IPS DF 6.9 (cell line): ENCODE results near the gene AATK.

Source experiments
- DNase-seq: peaks from one replicate; pipeline ENCODE4 v3.0.0-alpha.2; 2013; ENCODE audit warnings: low read depth, low spot score
- H3K27ac ChIP-seq: one replicate; pipeline ENCODE4 v1.5.1; 2013; ENCODE audit warnings: low read length, control low read depth
- H3K27me3 ChIP-seq: 2 replicates; pipeline ENCODE4 v1.6.1; 2013; ENCODE audit warnings: mild to moderate bottlenecking, low read length; ENCODE audit not compliant: control insufficient read depth, insufficient read depth
- H3K36me3 ChIP-seq: 2 replicates; pipeline ENCODE4 v1.6.1; 2013; ENCODE audit warnings: low read length; ENCODE audit not compliant: control insufficient read depth, insufficient read depth
- H3K4me1 ChIP-seq: 2 replicates; pipeline ENCODE4 v1.6.1; 2013; ENCODE audit warnings: low read length; ENCODE audit not compliant: control insufficient read depth, insufficient read depth
- H3K4me3 ChIP-seq: 2 replicates; pipeline ENCODE4 v1.5.1; 2013; ENCODE audit warnings: mild to moderate bottlenecking, low read length
- H3K9me3 ChIP-seq: 2 replicates; pipeline ENCODE4 v1.6.1; 2013; ENCODE audit warnings: low read length, inconsistent platforms; ENCODE audit not compliant: control insufficient read depth, insufficient read depth
- WGBS: extraction: QIAGEN DNeasy Blood & Tissue Kit; methylation state at CpG from one replicate; pipeline ENCODE4 v1.1.7; 2013; ENCODE audit warnings: mixed read lengths, missing lambda C conversion rate; ENCODE audit not compliant: insufficient read length, insufficient coverage; 5-methylcytosine and 5-hydroxymethylcytosine counted together

AATK gene

GRCh38 chr17:81195941-81196495, 30.0 kb upstream of the AATK start:
- DNase-seq: no peak
- no peak overlapping the region for H3K27ac ChIP-seq
- peaks cover 33% of the 10 kb centered on the region for H3K36me3 ChIP-seq
- no peaks in the 10 kb centered on the region for H3K27me3 ChIP-seq
- no peak overlapping the region for H3K4me3 ChIP-seq
- no peaks in the 10 kb centered on the region for H3K4me1 ChIP-seq
- no CpG with 5 or more reads among the region's 14 CpGs for WGBS
- H3K9me3 ChIP-seq: no peaks in the 10 kb centered on the region

GRCh38 chr17:81194941-81195901, 29.2 kb upstream of the AATK start:
- Histone ChIP-seq H3K27me3 (no peaks in the 10 kb centered on the region), H3K27ac (no peak overlapping the region), H3K36me3 (peaks cover 38% of the 10 kb centered on the region), H3K4me1 (no peaks in the 10 kb centered on the region), H3K9me3 (no peaks in the 10 kb centered on the region), H3K4me3 (no peak overlapping the region)
- no CpG with 5 or more reads among the region's 37 CpGs for WGBS
- no peak for DNase-seq

GRCh38 chr17:81194225-81194760, 28.3 kb upstream of the AATK start:
- peaks cover 32% of the 10 kb centered on the region for H3K36me3 ChIP-seq
- H3K9me3 ChIP-seq: no peaks in the 10 kb centered on the region
- DNase-seq: no peak
- no peak overlapping the region for H3K4me3 ChIP-seq
- no peaks in the 10 kb centered on the region for H3K27me3 ChIP-seq
- H3K4me1 ChIP-seq: no peaks in the 10 kb centered on the region
- no peak overlapping the region for H3K27ac ChIP-seq
- no CpG with 5 or more reads among the region's 21 CpGs for WGBS

- Histone ChIP-seq H3K27ac (no peak overlapping the region), H3K27me3 (no peaks in the 10 kb centered on the region), H3K9me3 (no peaks in the 10 kb centered on the region), H3K36me3 (peaks cover 25% of the 10 kb centered on the region), H3K4me1 (no peaks in the 10 kb centered on the region), H3K4me3 (no peak overlapping the region)
- WGBS: no CpG with 5 or more reads among the region's 38 CpGs
- DNase-seq: no peak
These were observed 27.6 kb upstream of the AATK start for GRCh38 chr17:81193470-81194224.

GRCh38 chr17:81193051-81193410, 27.0 kb upstream of the AATK start:
- Histone ChIP-seq H3K27me3 (no peaks in the 10 kb centered on the region), H3K27ac (no peak overlapping the region), H3K36me3 (peaks cover 25% of the 10 kb centered on the region), H3K4me1 (no peaks in the 10 kb centered on the region), H3K4me3 (no peak overlapping the region), H3K9me3 (no peaks in the 10 kb centered on the region)
- DNase-seq: no peak
- no CpG with 5 or more reads among the region's 17 CpGs for WGBS

- Histone ChIP-seq H3K36me3 (peaks cover 23% of the 10 kb centered on the region), H3K4me3 (no peak overlapping the region)
These were observed 26.5 kb upstream of the AATK start for GRCh38 chr17:81192386-81193050.

GRCh38 chr17:81191646-81192045, 25.6 kb upstream of the AATK start:
- Histone ChIP-seq H3K36me3 (peaks cover 23% of the 10 kb centered on the region), H3K4me1 (no peaks in the 10 kb centered on the region), H3K9me3 (no peaks in the 10 kb centered on the region), H3K27me3 (no peaks in the 10 kb centered on the region), H3K27ac (no peak overlapping the region), H3K4me3 (no peak overlapping the region)
- DNase-seq: no peak
- WGBS: no CpG with 5 or more reads among the region's 14 CpGs

More at GRCh38 chr17:81192386-81193050, 26.5 kb upstream of the AATK start:
- no peak for DNase-seq
- H3K27me3 ChIP-seq: no peaks in the 10 kb centered on the region
- H3K27ac ChIP-seq: no peak overlapping the region
- WGBS: no CpG with 5 or more reads among the region's 34 CpGs
- H3K4me1 ChIP-seq: no peaks in the 10 kb centered on the region
- no peaks in the 10 kb centered on the region for H3K9me3 ChIP-seq

GRCh38 chr17:81191116-81191515, 25.1 kb upstream of the AATK start:
- Histone ChIP-seq H3K4me3 (no peak overlapping the region), H3K36me3 (peaks cover 23% of the 10 kb centered on the region), H3K9me3 (no peaks in the 10 kb centered on the region), H3K27ac (no peak overlapping the region), H3K4me1 (no peaks in the 10 kb centered on the region), H3K27me3 (no peaks in the 10 kb centered on the region)
- no peak for DNase-seq
- no CpG with 5 or more reads among the region's 20 CpGs for WGBS

GRCh38 chr17:81190591-81190990, 24.6 kb upstream of the AATK start:
- no peak for DNase-seq
- Histone ChIP-seq H3K27me3 (no peaks in the 10 kb centered on the region), H3K4me1 (no peaks in the 10 kb centered on the region), H3K9me3 (no peaks in the 10 kb centered on the region), H3K36me3 (peaks cover 21% of the 10 kb centered on the region), H3K4me3 (no peak overlapping the region), H3K27ac (no peak overlapping the region)
- no CpG with 5 or more reads among the region's 28 CpGs for WGBS
